Measurements from ENCODE around the gene FEM1A. TPM values are rescaled to one million over a fixed set of nuclear protein-coding genes. Genes with fewer than 3 reads are reported as not detected.
"Not testable (repeated sequence)": the region's sequence is repeated elsewhere in the genome, so short reads cannot be mapped to it uniquely, and the experiment has no call there.

Gene FEM1A
- total RNA-seq, 1 experiment from 2014 or later, result 20.0 TPM

DNA sequence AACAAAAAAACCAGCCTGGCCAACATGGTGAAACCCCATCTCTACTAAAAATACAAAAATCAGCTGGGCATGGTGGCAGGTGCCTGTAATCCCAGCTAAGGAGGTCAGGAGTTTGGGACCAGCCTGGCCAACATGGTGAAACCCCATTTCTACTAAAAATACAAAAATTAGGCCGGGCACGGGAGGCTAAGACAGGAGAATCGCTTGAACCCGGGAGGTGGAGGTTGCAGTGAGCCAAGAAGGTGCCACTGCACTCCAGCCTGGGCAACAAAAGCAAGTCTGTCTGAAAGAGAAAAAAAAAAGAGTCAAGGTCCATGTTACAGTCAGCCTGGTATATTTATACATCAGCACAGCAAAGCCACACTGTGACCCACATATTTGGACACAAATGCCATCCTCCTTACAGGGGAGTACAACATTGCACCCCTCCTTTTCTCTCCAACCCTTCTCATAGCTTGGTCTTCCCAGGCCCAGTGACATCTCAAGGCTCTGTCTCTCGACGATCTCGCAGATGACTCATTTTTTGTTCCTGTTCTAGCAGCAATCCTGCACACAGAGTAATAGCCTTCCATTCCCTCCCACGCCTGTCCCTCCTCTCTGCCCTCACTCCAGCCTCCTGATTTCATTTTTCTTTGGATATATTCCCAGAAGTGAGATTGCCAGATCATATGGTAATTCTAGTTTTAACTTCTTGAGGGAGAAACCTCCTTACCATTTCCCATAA, 46.9 kb upstream of the FEM1A start:
- TF ChIP-seq, protein P1, sequence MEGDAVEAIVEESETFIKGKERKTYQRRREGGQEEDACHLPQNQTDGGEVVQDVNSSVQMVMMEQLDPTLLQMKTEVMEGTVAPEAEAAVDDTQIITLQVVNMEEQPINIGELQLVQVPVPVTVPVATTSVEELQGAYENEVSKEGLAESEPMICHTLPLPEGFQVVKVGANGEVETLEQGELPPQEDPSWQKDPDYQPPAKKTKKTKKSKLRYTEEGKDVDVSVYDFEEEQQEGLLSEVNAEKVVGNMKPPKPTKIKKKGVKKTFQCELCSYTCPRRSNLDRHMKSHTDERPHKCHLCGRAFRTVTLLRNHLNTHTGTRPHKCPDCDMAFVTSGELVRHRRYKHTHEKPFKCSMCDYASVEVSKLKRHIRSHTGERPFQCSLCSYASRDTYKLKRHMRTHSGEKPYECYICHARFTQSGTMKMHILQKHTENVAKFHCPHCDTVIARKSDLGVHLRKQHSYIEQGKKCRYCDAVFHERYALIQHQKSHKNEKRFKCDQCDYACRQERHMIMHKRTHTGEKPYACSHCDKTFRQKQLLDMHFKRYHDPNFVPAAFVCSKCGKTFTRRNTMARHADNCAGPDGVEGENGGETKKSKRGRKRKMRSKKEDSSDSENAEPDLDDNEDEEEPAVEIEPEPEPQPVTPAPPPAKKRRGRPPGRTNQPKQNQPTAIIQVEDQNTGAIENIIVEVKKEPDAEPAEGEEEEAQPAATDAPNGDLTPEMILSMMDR (conservative IDR thresholded peaks at IDR 0.05), result no peak
- Histone ChIP-seq H2AK5ac (ENCODE audit: insufficient read length, low read length) (no peak overlapping the region), H3K4me2 (ENCODE audit: insufficient read depth, insufficient read length, low read length) (no peak overlapping the region), H2BK20ac (ENCODE audit: low read depth, low read length, poor library complexity, severe bottlenecking) (no peak overlapping the region), H3K79me2 (ENCODE audit: insufficient read depth, low read length) (no peaks in the 10 kb centered on the region), H2BK15ac (ENCODE audit: low read depth, low read length) (no peak overlapping the region), H3K56ac (ENCODE audit: insufficient read length, low read depth, low read length) (no peak overlapping the region), H3K79me1 (ENCODE audit: insufficient read depth, low read depth, low read length, poor library complexity, severe bottlenecking) (no peaks in the 10 kb centered on the region), H3K9me3 (ENCODE audit: control insufficient read depth, low read depth, low read length) (no peaks in the 10 kb centered on the region), H4K20me1 (ENCODE audit: control insufficient read depth, insufficient read depth, insufficient read length) (no peaks in the 10 kb centered on the region), H2BK12ac (ENCODE audit: insufficient read length, low read depth, low read length) (no peak overlapping the region), H3K9ac (ENCODE audit: extremely low read depth, insufficient read length, low read length) (no peak overlapping the region), H2BK5ac (ENCODE audit: insufficient read length, low read length) (no peak overlapping the region), H3K27me3 (ENCODE audit: insufficient read depth, low read length) (no peaks in the 10 kb centered on the region), H3K23me2 (ENCODE audit: insufficient read length, low read depth, low read length, poor library complexity, severe bottlenecking) (no peaks in the 10 kb centered on the region), H3K4me1 (ENCODE audit: insufficient read depth, low read length) (no peaks in the 10 kb centered on the region), H3K18ac (ENCODE audit: insufficient read length, low read depth, low read length) (no peak overlapping the region), H2BK120ac (ENCODE audit: low read depth, low read length, poor library complexity, severe bottlenecking) (no peak overlapping the region), H2AFZ (ENCODE audit: low read length) (no peak overlapping the region), H3K23ac (ENCODE audit: insufficient read length, low read depth, low read length) (no peak overlapping the region), H3T11ph (ENCODE audit: low read length) (no peak overlapping the region), H4K8ac (replicated peaks; ENCODE audit: insufficient read length, low read depth, low read length) (no peak overlapping the region), H3K14ac (ENCODE audit: insufficient read depth, low read length) (no peak overlapping the region), H4K5ac (ENCODE audit: insufficient read length, low read depth, low read length) (no peak overlapping the region), H4K91ac (ENCODE audit: insufficient read length, low read depth, low read length) (no peak overlapping the region), H3K4ac (ENCODE audit: low read depth, low read length) (no peak overlapping the region), H3K27ac (ENCODE audit: insufficient read length, low read depth, low read length) (no peak overlapping the region)
- H3K4me3 Mint-ChIP-seq, result peak overlapping the region in 1 of 2 experiments; percentile 30; a peak in 1 of 5 replicates
- peaks cover 16% of the 10 kb centered on the region for H3K27me3 Mint-ChIP-seq (ENCODE audit: low read depth)
- no CpG with 5 or more reads among the region's 8 CpGs for WGBS (ENCODE audit: extremely low coverage, insufficient read length, low lambda C conversion rate)
- no peak for DNase-seq
- H3K4me1 Mint-ChIP-seq, result peaks cover 6 to 8% of the 10 kb centered on the region in 2 experiments
- peak overlapping the region in 1 of 3 experiments; percentile 4; a peak in 1 of 7 replicates for H3K27ac Mint-ChIP-seq
- no peaks in the 10 kb centered on the region for H3K36me3 Mint-ChIP-seq (ENCODE audit: insufficient read depth in 1 of 3, low read depth in 3 of 3)
- H3K9me3 Mint-ChIP-seq, result no peaks in the 10 kb centered on the region

DNA sequence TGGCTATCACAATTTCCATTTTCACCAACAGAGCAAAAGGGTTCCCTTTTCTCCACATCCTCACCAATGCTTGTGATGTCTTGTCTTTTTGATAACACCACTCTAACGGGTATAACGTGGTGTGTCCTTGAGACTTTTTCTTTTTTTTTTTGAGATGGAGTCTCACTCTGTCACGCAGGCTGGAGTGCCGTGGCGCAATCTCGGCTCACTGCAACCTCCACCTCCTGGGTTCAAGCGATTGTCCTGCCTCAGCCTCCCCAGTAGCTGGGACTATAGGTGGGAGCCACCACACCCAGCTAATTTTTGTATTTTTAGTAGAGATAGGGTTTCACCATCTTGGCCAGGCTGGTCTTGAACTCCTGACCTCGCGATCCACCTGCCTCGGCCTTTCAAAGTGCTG, 46.4 kb upstream of the FEM1A start:
- not testable (repeated sequence) for H3K27ac Mint-ChIP-seq; H2BK12ac ChIP-seq (ENCODE audit: insufficient read length, low read depth, low read length); H3K23ac ChIP-seq (ENCODE audit: insufficient read length, low read depth, low read length); H3K9ac ChIP-seq (ENCODE audit: extremely low read depth, insufficient read length, low read length); H3K4me2 ChIP-seq (ENCODE audit: insufficient read depth, insufficient read length, low read length); H2BK20ac ChIP-seq (ENCODE audit: low read depth, low read length, poor library complexity, severe bottlenecking); H4K5ac ChIP-seq (ENCODE audit: insufficient read length, low read depth, low read length); H3K79me1 ChIP-seq (ENCODE audit: insufficient read depth, low read depth, low read length, poor library complexity, severe bottlenecking); H3K23me2 ChIP-seq (ENCODE audit: insufficient read length, low read depth, low read length, poor library complexity, severe bottlenecking); H3K4me1 Mint-ChIP-seq; H2BK15ac ChIP-seq (ENCODE audit: low read depth, low read length); H4K91ac ChIP-seq (ENCODE audit: insufficient read length, low read depth, low read length); H3K56ac ChIP-seq (ENCODE audit: insufficient read length, low read depth, low read length); H3K14ac ChIP-seq (ENCODE audit: insufficient read depth, low read length); H2AK5ac ChIP-seq (ENCODE audit: insufficient read length, low read length); H3K79me2 ChIP-seq (ENCODE audit: insufficient read depth, low read length); H3K18ac ChIP-seq (ENCODE audit: insufficient read length, low read depth, low read length); H3K4me3 Mint-ChIP-seq; H3K9me3 Mint-ChIP-seq; H3K27me3 ChIP-seq (ENCODE audit: insufficient read depth, low read length); H2BK120ac ChIP-seq (ENCODE audit: low read depth, low read length, poor library complexity, severe bottlenecking); H3K4me1 ChIP-seq (ENCODE audit: insufficient read depth, low read length); H3K9me3 ChIP-seq (ENCODE audit: control insufficient read depth, low read depth, low read length); H2AFZ ChIP-seq (ENCODE audit: low read length); H2BK5ac ChIP-seq (ENCODE audit: insufficient read length, low read length); DNase-seq; H3T11ph ChIP-seq (ENCODE audit: low read length); H3K27ac ChIP-seq (ENCODE audit: insufficient read length, low read depth, low read length); H3K4ac ChIP-seq (ENCODE audit: low read depth, low read length); H4K8ac ChIP-seq (replicated peaks; ENCODE audit: insufficient read length, low read depth, low read length); H3K36me3 Mint-ChIP-seq (ENCODE audit: insufficient read depth in 1 of 3, low read depth in 3 of 3); H4K20me1 ChIP-seq (ENCODE audit: control insufficient read depth, insufficient read depth, insufficient read length)
- whole genome bisulfite sequencing (ENCODE audit: extremely low coverage, insufficient read length, low lambda C conversion rate), result no CpG with 5 or more reads among the region's 10 CpGs
- peaks cover 16% of the 10 kb centered on the region for H3K27me3 Mint-ChIP-seq (ENCODE audit: low read depth)
